Activated CD8-positive, alpha-beta memory T cell treated with anti-CD3 and anti-CD28 coated beads, Interleukin-2, amount 10 ng/mL, durations not matched to agents 7 days and 5 days (primary cell): ENCODE results near the gene SLIT3. TPM values are rescaled to one million over a fixed set of nuclear protein-coding genes. Genes with fewer than 3 reads are reported as not detected.

Experiments
- ATAC-seq: fragments of 150-1000 bp; cut with Tn5 transposase; one replicate; pipeline ENCODE4 v1.10.0; 2021; ENCODE audit warnings: moderate library complexity
- CTCF ChIA-PET: fragments of 350-600 bp; sonication (Branson Sonifier 250); formaldehyde crosslinking; loops from one replicate; lab custom pipeline; 2021; ENCODE audit warnings: antibody characterized with exemption; lab: Charles Lee
- DNase-seq: peaks from one replicate; pipeline ENCODE4 v3.0.0-alpha.2; 2020
- H3K27ac Mint-ChIP-seq: one replicate; pipeline ENCODE4 v1.8.0; 2021; ENCODE audit warnings: mild to moderate bottlenecking, mixed read lengths
- H3K27me3 Mint-ChIP-seq: one replicate; pipeline ENCODE4 v1.8.0; 2021; ENCODE audit warnings: mixed read lengths
- H3K36me3 Mint-ChIP-seq: one replicate; pipeline ENCODE4 v1.8.0; 2021; ENCODE audit warnings: mild to moderate bottlenecking, mixed read lengths
- H3K4me1 Mint-ChIP-seq: one replicate; pipeline ENCODE4 v1.8.0; 2021; ENCODE audit warnings: mixed read lengths
- H3K4me3 Mint-ChIP-seq: one replicate; pipeline ENCODE4 v1.8.0; 2021; ENCODE audit warnings: mild to moderate bottlenecking, moderate library complexity, mixed read lengths
- H3K9me3 Mint-ChIP-seq: one replicate; pipeline ENCODE4 v1.8.0; 2022; ENCODE audit warnings: low read depth, mixed read lengths
- total RNA-seq, 2 experiments: library from RNA; stranded (reverse); gene quantifications; one replicate each; pipeline ENCODE4 v1.2.3, GENCODE V29; 2021

Gene SLIT3
- total RNA-seq, 2 experiments from 2014 or later, result 0.09 TPM; not detected in 1

DNA sequence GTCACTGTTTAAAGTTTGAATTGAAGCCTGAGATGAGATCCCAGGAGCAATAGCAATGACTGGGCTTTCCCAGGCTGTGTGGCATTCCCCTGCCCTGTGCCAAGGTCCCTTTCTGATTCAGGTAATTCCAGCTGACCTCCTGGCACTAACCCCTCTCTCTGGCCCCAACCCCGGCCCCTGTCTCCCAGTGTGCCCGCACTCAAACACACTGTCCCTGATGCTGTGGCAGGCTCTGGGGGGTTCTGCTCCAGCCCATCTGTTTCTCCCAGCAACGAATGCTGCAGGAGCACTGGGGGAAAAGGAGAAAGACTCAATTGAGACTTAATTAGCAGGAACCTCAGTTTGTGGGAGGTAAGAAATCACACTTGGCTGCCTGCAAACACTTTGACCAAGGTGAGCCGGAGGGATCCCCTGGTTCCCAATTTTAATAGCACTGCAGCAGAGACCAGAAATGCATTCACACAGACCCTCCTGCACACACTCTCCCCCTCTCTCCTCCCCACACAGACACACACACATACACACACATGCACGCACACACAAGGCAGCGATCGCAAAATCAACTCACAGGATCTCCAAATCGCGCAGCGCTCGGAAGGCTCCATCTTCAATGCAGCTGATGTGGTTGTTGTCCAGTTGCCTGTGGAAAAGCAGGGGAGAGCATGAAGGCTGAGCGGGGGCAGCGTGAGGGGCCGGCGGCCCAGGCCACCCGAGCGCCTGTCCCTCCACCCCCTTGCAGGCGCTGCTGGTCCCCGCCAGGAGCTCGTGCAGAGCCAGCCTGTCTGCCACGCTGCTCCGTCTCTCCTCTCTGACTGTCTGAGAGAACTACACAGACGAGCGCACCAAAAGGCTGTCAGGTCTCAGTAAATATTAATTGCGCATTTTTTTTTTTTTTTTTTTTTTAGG is 456.7 kb downstream of the SLIT3 start:
- no peaks in the 10 kb centered on the region for H3K36me3 Mint-ChIP-seq
- H3K27ac Mint-ChIP-seq, result no peak overlapping the region
- no peak overlapping the region for H3K4me3 Mint-ChIP-seq
- DNase-seq, result no peak
- peaks cover 35% of the 10 kb centered on the region for H3K27me3 Mint-ChIP-seq
- CTCF ChIA-PET, result no interaction called here
- no peak for ATAC-seq
- H3K4me1 Mint-ChIP-seq, result no peaks in the 10 kb centered on the region
- H3K9me3 Mint-ChIP-seq, result no peaks in the 10 kb centered on the region

DNA sequence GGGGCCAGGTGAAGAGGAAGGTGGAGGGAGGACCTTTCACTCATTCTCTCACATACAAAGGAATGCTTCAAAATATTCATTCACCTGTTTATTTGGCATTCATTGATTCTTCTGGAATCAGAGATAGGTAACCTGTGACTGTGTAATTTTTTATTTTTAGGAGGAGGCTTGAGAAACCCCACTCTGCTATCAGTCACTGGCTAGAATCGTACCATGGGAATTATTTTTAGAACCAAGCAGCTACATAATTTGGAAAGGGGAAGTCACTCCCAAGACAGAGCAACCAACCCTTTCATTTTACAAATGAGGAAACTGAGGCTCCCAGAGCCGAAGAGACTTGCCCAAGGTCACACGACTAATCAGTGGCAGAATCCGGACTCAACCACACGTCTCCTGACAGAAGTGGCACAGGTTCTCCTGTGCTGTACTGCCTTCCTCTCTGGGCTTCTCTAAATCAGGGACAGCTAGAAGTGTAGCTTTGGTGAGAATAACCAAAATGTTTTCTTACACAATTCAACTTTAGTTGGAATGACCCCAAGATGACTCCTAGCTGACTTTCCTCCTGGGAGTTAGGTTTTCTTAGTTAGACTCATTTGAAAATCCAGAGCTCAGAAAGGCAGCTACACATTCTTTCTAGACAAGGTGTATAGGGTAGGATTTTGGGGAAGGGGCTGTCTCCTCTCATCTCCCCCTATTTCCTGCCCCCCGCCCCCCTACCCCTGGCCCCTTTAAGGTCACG is 457.5 kb downstream of the SLIT3 start:
- no peak overlapping the region for H3K27ac Mint-ChIP-seq
- no peak overlapping the region for H3K4me3 Mint-ChIP-seq
- H3K27me3 Mint-ChIP-seq, result peaks cover 34% of the 10 kb centered on the region
- H3K4me1 Mint-ChIP-seq, result no peaks in the 10 kb centered on the region
- CTCF ChIA-PET, result no interaction called here
- DNase-seq, result no peak
- ATAC-seq, result no peak
- peaks cover 3% of the 10 kb centered on the region for H3K9me3 Mint-ChIP-seq
- H3K36me3 Mint-ChIP-seq, result no peaks in the 10 kb centered on the region

DNA sequence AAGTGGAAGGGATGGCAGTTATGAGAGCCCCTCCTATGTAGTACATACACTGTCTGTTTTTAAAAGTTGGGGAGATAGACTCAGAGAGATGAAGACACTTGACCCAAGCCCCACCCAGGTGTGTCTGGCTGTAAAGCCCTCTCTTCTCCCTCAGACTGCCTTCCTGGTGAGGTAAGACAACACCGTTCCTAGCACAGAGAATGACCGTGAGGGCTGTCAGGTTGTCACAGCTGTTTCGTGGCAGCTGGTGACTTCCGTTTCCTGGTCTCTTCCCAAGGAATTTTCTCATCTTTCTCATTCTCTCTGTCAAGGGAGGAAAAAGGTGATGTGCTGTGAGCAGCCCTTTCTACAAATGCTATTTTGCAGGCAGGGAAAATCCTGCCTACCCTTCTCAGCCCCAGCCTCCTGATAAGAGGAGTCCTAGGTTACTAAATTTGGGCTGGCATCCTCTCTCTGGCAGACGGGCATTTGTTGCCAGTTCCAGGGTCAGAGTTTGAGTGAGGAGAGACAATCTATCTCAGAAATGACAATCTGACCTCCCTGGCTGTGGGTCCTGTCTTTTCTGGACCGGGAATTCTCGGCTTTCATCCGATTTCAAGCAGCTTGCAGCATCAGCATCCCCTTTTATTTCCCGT is 458.3 kb downstream of the SLIT3 start:
- H3K27me3 Mint-ChIP-seq, result peaks cover 32% of the 10 kb centered on the region
- H3K4me1 Mint-ChIP-seq, result no peaks in the 10 kb centered on the region
- ATAC-seq (no peak), DNase-seq (no peak)
- H3K27ac Mint-ChIP-seq, result no peak overlapping the region
- H3K36me3 Mint-ChIP-seq, result no peaks in the 10 kb centered on the region
- CTCF ChIA-PET, result no interaction called here
- H3K4me3 Mint-ChIP-seq, result no peak overlapping the region
- peaks cover 3% of the 10 kb centered on the region for H3K9me3 Mint-ChIP-seq

DNA sequence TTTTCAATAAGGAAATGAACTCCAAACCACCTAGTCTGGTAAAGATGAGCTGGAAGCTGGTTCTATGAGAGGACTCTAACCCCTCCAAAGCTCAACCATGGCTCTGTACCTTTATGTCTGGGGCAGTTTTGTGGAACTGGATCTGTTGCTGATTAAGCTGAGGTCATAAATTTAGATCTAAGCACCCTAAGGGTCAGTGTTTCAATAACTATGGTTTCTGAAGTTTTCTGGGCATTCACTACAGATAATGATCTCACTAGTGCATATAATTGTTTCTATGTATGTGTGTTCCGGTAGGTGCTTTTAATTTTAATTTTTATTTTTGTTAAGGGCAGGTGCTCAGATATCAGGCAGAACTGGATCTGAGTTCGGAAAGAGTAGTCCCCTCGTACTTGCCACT is 463.1 kb downstream of the SLIT3 start:
- Mint-ChIP-seq H3K27me3 (peaks cover 24% of the 10 kb centered on the region), H3K9me3 (peaks cover 3% of the 10 kb centered on the region), H3K27ac (no peak overlapping the region), H3K4me3 (no peak overlapping the region), H3K4me1 (peaks cover 11% of the 10 kb centered on the region), H3K36me3 (no peaks in the 10 kb centered on the region)
- CTCF ChIA-PET, result interaction anchor here (0.5 kb wide), 1 partner anchor 27 kb away, joined by 4 read pairs; no protein-coding TSS in a partner anchor
- ATAC-seq (no peak), DNase-seq (no peak)

DNA sequence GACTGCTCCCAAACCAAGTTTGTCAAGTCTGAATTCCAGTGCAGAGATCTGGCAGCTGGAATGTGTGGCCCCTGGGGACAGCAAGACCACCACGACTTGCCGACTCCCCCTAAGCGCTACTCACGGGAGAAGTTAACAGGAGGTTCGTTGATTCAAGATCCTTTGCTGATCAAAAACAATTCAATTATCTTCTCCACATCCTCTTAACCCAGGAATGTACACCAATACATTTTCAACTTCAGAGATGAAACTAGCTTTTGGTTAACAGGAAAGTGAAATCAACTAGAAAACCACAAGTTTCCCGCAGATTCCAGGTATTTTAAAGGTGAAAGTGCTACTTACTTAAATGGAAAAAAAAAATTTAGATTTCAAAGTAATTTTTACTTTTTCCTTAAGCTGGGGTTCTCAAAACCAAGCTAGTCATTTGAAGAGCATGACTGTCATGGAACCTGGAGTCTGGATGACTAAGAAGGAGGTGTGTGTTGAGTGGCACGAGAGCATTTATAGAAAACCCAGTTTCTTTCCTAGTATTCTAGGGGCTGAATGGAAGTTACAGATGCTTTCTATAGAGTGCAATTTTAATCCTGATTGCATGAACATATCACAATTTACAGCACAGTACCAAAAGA is 464.2 kb downstream of the SLIT3 start:
- H3K4me1 Mint-ChIP-seq, result peaks cover 11% of the 10 kb centered on the region
- no peak overlapping the region for H3K4me3 Mint-ChIP-seq
- no peaks in the 10 kb centered on the region for H3K36me3 Mint-ChIP-seq
- H3K27ac Mint-ChIP-seq, result no peak overlapping the region
- no peak for DNase-seq
- H3K9me3 Mint-ChIP-seq, result peaks cover 3% of the 10 kb centered on the region
- peaks cover 17% of the 10 kb centered on the region for H3K27me3 Mint-ChIP-seq
- CTCF ChIA-PET, result no interaction called here
- no peak for ATAC-seq

DNA sequence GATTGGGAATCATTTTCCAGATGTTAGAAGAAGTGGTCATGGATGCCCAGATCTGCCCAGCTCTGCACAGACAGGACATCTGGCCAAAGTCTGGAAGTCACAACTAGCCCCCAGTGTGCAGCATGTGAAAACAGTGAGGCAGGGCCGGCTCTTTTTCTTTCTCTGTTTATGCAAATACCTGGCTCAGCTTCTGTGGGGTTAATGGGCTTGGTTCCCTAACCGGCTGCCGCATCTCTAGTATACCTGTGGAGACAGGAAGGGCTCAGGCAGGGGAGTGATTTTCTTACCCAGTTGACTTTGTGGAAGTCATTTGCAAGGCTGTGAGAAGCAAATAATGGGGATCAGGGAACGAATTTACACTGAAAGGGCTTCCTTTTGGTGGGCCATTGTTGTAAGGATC is 467.0 kb downstream of the SLIT3 start:
- no peaks in the 10 kb centered on the region for H3K36me3 Mint-ChIP-seq
- CTCF ChIA-PET, result no interaction called here
- H3K27ac Mint-ChIP-seq, result no peak overlapping the region
- no peak for DNase-seq
- H3K4me1 Mint-ChIP-seq, result peaks cover 11% of the 10 kb centered on the region
- H3K9me3 Mint-ChIP-seq, result peaks cover 3% of the 10 kb centered on the region
- no peak overlapping the region for H3K4me3 Mint-ChIP-seq
- ATAC-seq, result no peak
- H3K27me3 Mint-ChIP-seq, result peaks cover 9% of the 10 kb centered on the region

DNA sequence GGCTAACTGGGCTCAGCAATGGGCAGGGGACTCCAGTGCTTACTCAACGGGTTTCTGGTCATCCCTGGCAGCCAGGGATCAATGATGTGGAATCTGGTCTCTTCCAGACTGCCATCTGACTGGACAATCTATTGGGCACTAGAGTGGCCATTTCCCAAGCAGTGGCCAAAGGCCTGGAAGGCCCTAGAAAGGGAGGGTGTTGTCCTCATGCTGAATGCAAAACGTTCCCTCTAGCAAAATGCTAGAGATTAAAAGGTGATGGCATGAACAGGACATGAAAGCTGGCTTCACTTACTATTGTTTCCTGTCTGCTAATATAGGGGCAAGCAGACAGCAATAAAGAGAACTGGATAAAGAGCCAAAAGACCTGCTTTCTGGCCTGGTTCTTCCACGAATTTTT is 467.6 kb downstream of the SLIT3 start:
- Mint-ChIP-seq H3K36me3 (no peaks in the 10 kb centered on the region), H3K4me1 (peaks cover 11% of the 10 kb centered on the region), H3K4me3 (no peak overlapping the region), H3K9me3 (no peaks in the 10 kb centered on the region), H3K27ac (no peak overlapping the region), H3K27me3 (peaks cover 9% of the 10 kb centered on the region)
- CTCF ChIA-PET, result no interaction called here
- DNase-seq, result no peak
- ATAC-seq, result no peak

DNA sequence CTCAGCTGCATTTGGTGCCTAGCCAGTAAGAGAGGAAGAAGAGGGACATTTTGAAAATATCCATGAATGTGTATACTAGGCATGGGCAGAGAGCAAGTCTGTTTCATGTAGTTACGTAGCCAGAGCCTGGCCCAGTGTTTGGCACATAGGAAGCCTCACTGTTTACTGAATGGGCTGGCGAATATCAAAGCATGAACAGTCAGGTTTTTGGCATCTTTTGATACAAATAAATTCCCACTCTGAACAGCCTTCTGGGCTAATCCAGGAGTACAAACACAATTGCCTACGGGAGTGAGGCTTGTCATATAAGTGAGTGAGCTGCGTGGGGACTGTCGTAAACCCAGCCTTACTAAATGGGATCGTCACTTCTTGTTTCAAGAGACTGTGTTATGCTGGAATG is 468.6 kb downstream of the SLIT3 start:
- ATAC-seq, result no peak
- Mint-ChIP-seq H3K9me3 (no peaks in the 10 kb centered on the region), H3K4me1 (peaks cover 11% of the 10 kb centered on the region), H3K36me3 (no peaks in the 10 kb centered on the region), H3K27me3 (peaks cover 9% of the 10 kb centered on the region), H3K4me3 (no peak overlapping the region), H3K27ac (no peak overlapping the region)
- CTCF ChIA-PET, result no interaction called here
- no peak for DNase-seq

DNA sequence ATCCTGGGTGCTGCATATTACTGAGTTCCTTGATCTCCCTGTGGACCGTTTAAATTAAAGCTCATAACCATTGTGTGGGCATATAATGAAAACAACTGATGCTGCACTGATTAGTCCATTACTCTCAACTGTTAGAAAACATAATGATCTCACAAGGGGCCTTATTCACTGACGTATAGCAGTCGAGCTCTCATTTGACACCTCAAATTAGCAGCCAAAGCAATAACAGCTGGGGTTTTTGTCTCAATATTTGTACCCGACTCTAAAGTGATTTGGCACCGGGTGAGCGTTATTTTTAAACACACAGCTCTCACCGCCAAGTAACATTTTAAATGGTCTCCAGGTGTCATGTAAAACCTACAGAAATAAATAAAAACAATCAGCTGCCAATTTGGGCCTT is 469.6 kb downstream of the SLIT3 start:
- Mint-ChIP-seq H3K27ac (no peak overlapping the region), H3K4me3 (no peak overlapping the region), H3K27me3 (peaks cover 9% of the 10 kb centered on the region), H3K9me3 (no peaks in the 10 kb centered on the region), H3K4me1 (peaks cover 3% of the 10 kb centered on the region), H3K36me3 (no peaks in the 10 kb centered on the region)
- DNase-seq (no peak), ATAC-seq (no peak)
- CTCF ChIA-PET, result no interaction called here

DNA sequence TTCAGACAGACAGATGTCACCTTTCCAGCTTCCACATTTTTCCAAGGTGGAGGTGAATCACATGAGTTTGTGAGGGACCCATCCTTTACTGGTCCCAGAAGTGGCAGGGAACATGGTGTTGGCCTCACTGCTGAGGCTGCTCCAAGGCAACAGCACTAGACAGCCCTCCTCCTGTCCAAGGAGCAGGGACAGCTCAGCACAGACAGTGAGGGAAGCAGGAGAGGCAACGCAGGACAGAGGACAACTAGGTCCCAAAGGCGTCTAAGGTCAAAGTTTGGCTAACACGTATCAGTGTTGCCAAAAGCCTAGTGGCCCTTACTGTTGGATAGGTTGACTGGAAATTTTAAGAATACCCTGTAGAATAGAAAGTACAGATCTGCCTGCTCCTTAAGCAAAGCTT is 470.1 kb downstream of the SLIT3 start:
- no peak for ATAC-seq
- H3K4me3 Mint-ChIP-seq, result no peak overlapping the region
- no peaks in the 10 kb centered on the region for H3K9me3 Mint-ChIP-seq
- no peak for DNase-seq
- no peaks in the 10 kb centered on the region for H3K36me3 Mint-ChIP-seq
- CTCF ChIA-PET, result no interaction called here
- H3K4me1 Mint-ChIP-seq, result no peaks in the 10 kb centered on the region
- H3K27me3 Mint-ChIP-seq, result peaks cover 9% of the 10 kb centered on the region
- H3K27ac Mint-ChIP-seq, result no peak overlapping the region

DNA sequence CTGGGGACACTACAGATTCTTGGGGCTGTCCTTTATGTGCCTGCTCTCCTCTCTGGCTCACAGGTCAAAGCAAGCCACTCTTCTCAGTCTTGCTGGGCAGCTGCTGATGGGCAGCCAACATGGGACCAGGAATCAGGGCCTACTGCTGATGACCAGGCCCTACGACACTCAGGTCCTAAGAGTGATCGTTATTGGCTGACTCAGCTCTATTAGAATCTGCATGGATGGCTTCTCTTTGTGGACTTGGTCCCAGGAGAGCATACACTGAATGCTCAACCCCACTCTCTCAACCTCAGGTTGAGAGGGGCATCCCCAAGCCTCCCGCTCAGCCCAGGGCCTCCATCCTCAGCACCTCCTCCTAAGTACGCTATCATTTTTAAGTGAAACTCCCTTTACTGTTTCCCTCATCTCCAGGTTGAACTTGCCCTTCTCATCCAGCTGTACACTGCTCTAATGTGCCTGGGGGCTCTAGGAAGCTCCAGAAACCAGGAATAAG is 471.0 kb downstream of the SLIT3 start:
- peaks cover 9% of the 10 kb centered on the region for H3K27me3 Mint-ChIP-seq
- H3K36me3 Mint-ChIP-seq, result no peaks in the 10 kb centered on the region
- H3K27ac Mint-ChIP-seq, result no peak overlapping the region
- no peaks in the 10 kb centered on the region for H3K4me1 Mint-ChIP-seq
- no peaks in the 10 kb centered on the region for H3K9me3 Mint-ChIP-seq
- ATAC-seq, result no peak
- no peak overlapping the region for H3K4me3 Mint-ChIP-seq
- CTCF ChIA-PET, result no interaction called here
- no peak for DNase-seq

DNA sequence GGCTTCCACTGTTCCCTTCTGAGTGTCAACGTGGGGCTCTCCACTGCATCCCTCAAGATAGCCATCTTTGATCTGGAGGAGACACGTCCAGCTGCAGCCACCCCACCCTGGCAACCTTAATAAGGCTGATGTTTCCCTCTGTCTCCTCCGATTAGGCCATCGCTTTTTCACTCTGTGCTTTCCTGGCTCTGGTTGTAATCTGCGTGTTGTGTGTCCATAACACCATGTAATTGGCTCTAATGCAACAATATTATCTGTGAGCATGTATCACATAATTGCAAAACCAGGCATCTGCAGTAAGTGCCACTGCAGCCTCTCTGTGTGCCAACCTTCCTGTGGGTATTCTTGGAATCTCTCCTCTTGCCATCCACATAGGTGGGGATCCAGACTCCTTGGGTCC is 471.9 kb downstream of the SLIT3 start:
- H3K27ac Mint-ChIP-seq, result no peak overlapping the region

DNA sequence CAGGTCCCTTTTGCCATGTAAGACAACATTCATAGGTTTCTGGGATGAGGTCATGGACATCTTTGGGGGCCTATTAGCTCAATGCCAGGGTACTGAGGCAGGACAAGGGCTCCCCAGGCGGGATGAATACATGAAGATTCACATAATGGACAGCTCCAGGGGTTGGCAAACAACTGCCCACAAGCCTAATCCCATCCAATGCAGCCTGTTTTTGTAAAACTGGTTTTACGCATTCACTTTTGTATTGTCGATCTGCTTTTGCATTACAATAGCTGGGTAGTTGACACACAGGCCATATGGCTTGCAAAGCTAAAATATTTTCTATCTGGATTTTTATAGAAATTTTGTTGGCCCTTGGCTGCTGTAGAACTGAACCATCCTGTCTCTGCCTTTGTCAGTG is 473.3 kb downstream of the SLIT3 start:
- H3K4me1 Mint-ChIP-seq, result no peaks in the 10 kb centered on the region
- H3K27ac Mint-ChIP-seq, result no peak overlapping the region
- no peaks in the 10 kb centered on the region for H3K9me3 Mint-ChIP-seq
- no peak overlapping the region for H3K4me3 Mint-ChIP-seq
- ATAC-seq, result no peak
- no peaks in the 10 kb centered on the region for H3K36me3 Mint-ChIP-seq
- peaks cover 4% of the 10 kb centered on the region for H3K27me3 Mint-ChIP-seq
- no peak for DNase-seq
- CTCF ChIA-PET, result no interaction called here

More for the DNA sequence above, 471.9 kb downstream of the SLIT3 start:
- Mint-ChIP-seq H3K9me3 (no peaks in the 10 kb centered on the region), H3K36me3 (no peaks in the 10 kb centered on the region), H3K4me3 (no peak overlapping the region), H3K4me1 (no peaks in the 10 kb centered on the region), H3K27me3 (peaks cover 7% of the 10 kb centered on the region)
- DNase-seq (no peak), ATAC-seq (no peak)
- CTCF ChIA-PET, result no interaction called here
